GM19324 (cell line): ENCODE data around the gene PMEPA1.

Experiments used
- ATAC-seq: cut with Tn5 transposase; IDR thresholded peaks from one replicate; pipeline ENCODE4 v1.9.1; 2021; ENCODE audit warnings: mild to moderate bottlenecking, moderate library complexity; ENCODE audit not compliant: unreplicated experiment, low FRiP score

PMEPA1 gene

GRCh38 chr20:57614490-57615444 lies 95.0 kb downstream of the PMEPA1 start:
- no peak for ATAC-seq

DNA sequence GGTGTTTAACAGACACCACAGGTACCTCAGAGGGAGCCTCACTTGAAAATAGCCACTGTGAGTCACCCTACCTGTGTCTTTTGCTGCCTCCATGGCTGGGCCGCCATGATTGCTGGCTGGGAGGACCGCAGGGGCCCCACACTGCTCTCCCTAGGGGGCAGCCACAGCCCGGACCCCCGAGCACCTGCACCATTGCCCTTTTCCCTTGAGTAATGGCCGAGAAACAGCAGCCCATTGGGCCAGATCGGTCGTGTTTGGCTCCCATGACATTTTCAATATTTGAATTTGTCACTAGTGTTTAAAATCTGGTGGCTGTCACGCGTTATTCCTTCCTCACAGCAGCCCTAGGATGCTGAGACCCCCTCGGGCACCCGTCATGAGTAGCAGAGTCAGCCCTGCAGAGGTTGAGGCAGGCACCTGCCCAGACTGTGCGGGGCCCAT lies 96.3 kb downstream of the PMEPA1 start:
- no peak for ATAC-seq

GRCh38 chr20:57612916-57613315 lies 96.9 kb downstream of the PMEPA1 start:
- no peak for ATAC-seq

GRCh38 chr20:57612436-57612835 lies 97.4 kb downstream of the PMEPA1 start:
- no peak for ATAC-seq

DNA sequence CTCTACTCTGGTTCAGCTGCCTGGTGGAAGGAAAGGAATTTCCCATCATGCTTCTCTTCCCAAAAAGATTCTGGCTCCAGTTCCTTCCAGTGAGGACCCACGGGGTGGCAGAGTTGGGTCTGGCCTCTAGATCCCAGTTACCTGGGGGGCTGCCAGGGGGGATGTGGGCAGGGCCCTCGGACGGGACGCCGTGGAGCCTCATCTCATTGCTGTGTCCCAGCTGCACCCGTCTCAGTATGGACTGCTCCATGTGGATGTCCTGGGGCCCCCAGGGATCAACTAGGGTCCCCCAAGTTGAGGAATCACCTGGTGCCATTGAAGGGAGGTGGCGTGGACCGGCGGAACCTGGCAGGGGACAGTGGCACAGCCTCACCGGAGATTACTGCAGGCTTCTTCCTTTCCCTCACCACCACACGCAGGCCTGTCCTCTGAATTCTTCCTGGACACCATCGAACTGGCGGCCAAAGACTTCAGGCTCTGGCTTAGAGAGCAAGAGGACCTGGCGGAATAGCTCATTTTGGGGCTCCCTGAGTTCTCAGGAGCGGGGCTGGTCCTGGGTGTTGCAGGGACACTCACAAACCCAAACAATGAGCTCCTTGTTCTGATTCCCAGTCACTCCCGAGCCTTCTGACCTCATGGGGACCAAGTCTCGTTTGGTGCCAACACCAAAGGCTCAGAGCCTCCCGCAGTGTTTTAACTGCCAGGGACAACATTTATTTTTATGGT lies 98.1 kb downstream of the PMEPA1 start:
- no peak for ATAC-seq

DNA sequence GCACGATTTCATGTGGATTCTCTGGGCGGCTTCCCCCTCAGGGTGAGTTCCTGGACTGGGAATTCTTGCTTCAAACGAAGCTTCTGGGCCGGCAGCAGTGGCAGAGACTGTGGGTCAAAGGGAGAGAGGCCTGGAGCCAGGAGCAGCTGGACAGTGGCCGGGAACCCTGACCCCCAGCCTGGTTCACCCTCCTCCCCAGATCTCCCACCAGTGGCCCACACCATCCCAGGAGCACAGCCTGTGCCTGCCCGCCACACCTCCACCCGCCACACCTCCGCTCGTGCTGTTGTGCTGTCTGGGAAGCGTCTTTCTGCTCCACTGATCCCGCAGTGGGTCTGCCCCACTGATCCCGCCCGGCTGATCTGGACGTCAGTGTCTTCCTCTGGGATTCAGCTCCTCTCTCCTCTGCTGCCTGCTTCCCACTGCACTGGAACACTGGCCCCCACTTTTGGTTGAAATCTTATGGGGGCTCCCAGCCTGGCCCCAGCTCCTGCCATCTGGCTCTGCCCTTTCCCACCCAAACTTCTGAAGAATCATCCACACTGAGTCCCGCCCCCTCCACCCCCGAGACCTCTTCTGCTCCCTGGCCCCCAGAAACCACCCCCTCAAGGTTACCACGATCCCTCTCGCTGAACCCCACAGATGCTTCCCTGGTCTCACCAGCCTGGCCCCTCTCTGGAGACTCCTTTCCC lies 99.4 kb downstream of the PMEPA1 start:
- no peak for ATAC-seq

GRCh38 chr20:57609842-57610167 lies 100.0 kb downstream of the PMEPA1 start:
- no peak for ATAC-seq

- ATAC-seq: peak; percentile 67
These were observed 100.6 kb downstream of the PMEPA1 start for GRCh38 chr20:57609086-57609841.

DNA sequence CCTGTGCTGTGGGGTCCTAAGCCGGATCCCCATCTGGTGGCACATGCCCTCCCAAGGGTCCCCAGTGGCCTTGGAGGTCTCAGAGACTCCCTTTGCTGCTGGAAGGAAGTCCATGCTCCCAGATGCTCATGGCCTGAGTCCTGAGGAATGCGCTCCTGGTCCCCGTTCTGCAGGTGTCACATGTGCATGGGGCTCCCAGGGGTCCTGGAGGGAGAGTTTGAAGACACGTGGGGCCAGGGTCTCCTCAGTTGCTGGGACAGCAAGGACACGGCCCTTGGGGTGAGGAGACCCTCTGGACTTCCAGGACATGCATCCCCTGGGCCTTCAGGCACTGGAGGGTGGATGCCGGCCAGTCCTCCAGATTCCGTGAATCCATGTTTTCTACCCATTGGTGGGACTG lies 101.3 kb downstream of the PMEPA1 start:
- ATAC-seq: no peak

DNA sequence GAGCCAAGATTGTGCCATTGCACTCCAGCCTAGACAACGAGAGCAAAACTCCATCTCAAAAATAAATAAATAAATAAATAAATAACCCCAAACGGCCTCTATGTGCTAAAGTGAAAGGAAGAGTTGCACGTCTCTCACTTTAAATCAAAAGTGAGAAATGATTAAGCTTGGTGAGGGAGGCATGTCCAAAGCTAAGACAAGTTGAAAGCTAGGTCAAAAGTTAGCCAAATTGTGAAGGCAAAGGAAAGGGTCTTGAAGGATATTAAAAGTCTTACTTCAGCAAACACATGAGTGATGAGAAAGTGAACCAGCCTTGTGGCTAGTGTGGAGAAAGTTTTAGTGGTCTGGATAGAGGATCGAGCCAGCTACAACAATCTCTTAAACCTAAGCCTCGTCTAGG lies 103.9 kb downstream of the PMEPA1 start:
- no peak for ATAC-seq

DNA sequence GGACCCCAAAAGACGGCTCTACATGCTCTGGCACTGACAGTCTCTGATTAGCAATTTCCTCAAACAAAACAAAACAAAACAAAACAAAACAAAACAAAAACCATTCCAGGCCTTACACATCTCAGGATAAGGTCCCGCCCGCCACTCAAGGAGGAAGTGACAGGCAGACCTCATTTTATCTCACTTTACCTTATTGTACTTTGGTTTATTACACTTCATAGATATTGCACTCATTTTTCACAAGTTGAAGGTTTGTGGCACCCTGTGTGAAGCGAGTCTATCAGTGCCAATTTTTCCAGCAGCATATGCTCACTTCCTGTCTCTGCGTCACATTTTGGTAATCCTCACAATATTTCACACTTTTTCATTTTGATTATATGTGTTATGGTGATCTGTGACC lies 104.8 kb downstream of the PMEPA1 start:
- no peak for ATAC-seq

- ATAC-seq: no peak
These were observed 106.7 kb downstream of the PMEPA1 start for GRCh38 chr20:57603120-57603519.

- no peak for ATAC-seq
These were observed 108.1 kb downstream of the PMEPA1 start for GRCh38 chr20:57601737-57602136.

DNA sequence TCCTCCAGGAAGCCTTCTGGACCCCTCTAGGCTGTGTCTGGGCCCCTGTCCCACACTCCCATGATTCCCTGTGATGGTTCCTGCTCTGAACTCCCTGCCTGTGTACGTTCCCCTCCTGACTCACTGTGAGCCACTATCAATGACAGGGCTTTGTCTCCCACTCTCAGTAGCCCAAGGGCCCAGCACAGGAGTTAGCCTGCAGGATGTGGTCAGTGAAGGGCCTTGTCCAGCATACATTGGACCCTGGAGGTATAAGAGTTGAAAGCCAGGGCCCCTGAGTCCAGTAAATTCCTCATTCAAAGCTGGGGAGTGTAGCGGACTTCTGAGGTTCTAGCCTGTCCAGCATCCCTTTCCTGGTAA lies 108.6 kb downstream of the PMEPA1 start:
- ATAC-seq: no peak

GRCh38 chr20:57600320-57601210 lies 109.2 kb downstream of the PMEPA1 start:
- ATAC-seq: no peak

- no peak for ATAC-seq
These were observed 111.3 kb downstream of the PMEPA1 start for GRCh38 chr20:57598491-57598890.
